Measurements from ENCODE around the gene EIF3L.
A peak's percentile ranks its signal among the peaks of the same experiment; 100 is the strongest.

EIF3L gene

DNA sequence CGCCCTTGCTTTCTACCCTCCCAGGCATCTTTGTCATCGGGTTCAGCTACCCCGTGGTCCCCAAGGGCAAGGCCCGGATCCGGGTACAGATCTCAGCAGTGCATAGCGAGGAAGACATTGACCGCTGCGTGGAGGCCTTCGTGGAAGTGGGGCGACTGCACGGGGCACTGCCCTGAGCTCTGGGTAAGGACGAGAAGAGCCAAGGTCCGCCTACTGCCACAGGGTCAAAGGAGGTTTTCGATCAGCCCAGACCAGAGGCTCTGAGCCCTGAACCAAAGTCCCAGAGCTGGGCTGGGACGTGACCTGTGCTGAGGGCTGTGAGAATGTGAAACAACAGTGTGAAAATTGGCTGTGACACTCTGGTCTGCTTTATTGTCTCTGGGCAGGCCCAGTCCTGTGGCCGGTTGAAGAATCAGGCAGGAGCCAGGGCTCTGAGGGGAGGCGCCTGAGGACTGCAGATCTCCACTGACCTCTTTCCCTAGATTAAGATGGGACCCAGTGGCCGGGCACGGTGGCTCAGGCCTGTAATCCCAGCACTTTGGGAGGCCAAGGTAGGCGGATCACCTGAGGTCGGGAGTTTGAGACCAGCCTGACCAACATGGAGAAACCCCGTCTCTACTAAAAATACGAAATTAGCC, 32.6 kb upstream of the EIF3L start:
- no peak overlapping the region for H3K23ac ChIP-seq (ENCODE audit: low read length in 2 of 2)

DNA sequence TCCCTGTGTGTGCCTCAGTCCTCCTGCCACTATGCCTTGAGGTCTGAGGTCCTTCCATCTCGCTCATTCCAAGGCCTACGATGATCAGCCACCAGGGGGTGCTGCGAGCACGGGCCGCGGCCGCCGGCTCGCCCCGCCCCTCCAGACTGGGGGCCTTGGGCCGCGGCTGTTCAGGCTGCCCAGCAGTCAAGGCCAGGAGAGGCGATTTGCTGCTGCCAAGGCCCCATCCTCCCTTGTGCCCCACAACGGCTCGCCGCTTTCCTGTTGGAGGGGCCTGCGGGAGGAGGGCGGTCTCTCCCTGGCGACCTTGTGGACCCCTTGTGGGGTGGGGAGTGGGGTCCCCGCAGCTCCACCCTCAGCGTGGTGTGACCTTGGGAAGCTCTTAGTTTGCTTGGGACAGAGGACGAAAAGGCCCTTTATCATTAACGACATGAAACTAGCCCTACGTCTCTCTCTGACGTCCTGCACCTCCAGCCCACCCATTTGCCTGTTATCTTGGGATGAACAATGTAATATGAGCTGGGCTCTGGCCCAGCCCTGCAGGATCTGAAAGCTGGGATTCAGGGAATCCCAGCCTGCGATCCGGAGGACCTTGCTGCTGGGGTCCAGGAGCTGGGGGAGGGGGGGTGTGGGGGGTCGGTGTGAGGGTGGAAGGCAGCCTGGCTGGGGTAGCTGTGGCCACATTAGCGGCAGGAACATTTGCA, 31.4 kb upstream of the EIF3L start:
- Histone ChIP-seq H3K4me2 (ENCODE audit: low read length, poor library complexity, severe bottlenecking) (peak overlapping the region; percentile 84), H3K18ac (ENCODE audit: low read depth in 1 of 2, low read length in 2 of 2) (peak overlapping the region; percentile 76 to 77), H2BK15ac (ENCODE audit: low read depth, poor library complexity, severe bottlenecking) (peak overlapping the region; percentile 90), H3K14ac (ENCODE audit: low read length in 2 of 2) (no peak overlapping the region), H3K36me3 (ENCODE audit: control insufficient read depth in 1 of 2, insufficient read depth in 2 of 2, low read depth in 1 of 2, low read length in 2 of 2) (peaks cover 13 to 35% of the 10 kb centered on the region in 2 experiments), H4K91ac (ENCODE audit: low read length) (no peak overlapping the region), H3K4me3 (ENCODE audit: insufficient read depth in 1 of 2, low read depth in 1 of 2, low read length in 2 of 2) (peak overlapping the region; percentile 41 to 65), H2AK5ac (ENCODE audit: low read length, severe bottlenecking) (no peak overlapping the region), H3K79me1 (replicated peaks; ENCODE audit: low read length, poor library complexity, severe bottlenecking) (no peaks in the 10 kb centered on the region), H4K8ac (ENCODE audit: low read length) (peak overlapping the region; percentile 89), H2BK12ac (ENCODE audit: low read length in 2 of 2) (peak overlapping the region; percentile 38 to 42), H2BK120ac (ENCODE audit: low read depth, low read length) (peak overlapping the region; percentile 27), H2BK5ac (ENCODE audit: low read depth, low read length, poor library complexity, severe bottlenecking) (no peak overlapping the region), H3K9me3 (ENCODE audit: control insufficient read depth, low read length) (no peaks in the 10 kb centered on the region), H3K4me1 (ENCODE audit: control insufficient read depth, insufficient read depth, low read depth, low read length) (peaks cover 18% of the 10 kb centered on the region), H2AFZ (ENCODE audit: low read depth, low read length) (peak overlapping the region; percentile 80), H3K4ac (ENCODE audit: low read depth in 1 of 2, low read length in 2 of 2) (peak overlapping the region; percentile 49 to 58), H3K27me3 (ENCODE audit: control insufficient read depth in 1 of 2, insufficient read depth in 1 of 2, low read length in 2 of 2) (peaks cover 25 to 34% of the 10 kb centered on the region in 2 experiments), H3K9ac (ENCODE audit: low read length) (peak overlapping the region; percentile 86), H3K23ac (ENCODE audit: low read length in 2 of 2) (no peak overlapping the region), H3K27ac (ENCODE audit: low read length, poor library complexity, severe bottlenecking) (peak overlapping the region; percentile 45)
- DNase-seq, result peak; percentile 84
- WGBS, result 4% methylated on average over 22 of the region's 29 CpGs

More for the DNA sequence above, 32.6 kb upstream of the EIF3L start:
- H3K4me3 ChIP-seq (ENCODE audit: insufficient read depth in 1 of 2, low read depth in 1 of 2, low read length in 2 of 2), result no peak overlapping the region
- H4K91ac ChIP-seq (ENCODE audit: low read length), result no peak overlapping the region
- no peaks in the 10 kb centered on the region for H3K9me3 ChIP-seq (ENCODE audit: control insufficient read depth, low read length)
- H3K18ac ChIP-seq (ENCODE audit: low read depth in 1 of 2, low read length in 2 of 2), result no peak overlapping the region
- H3K9ac ChIP-seq (ENCODE audit: low read length), result no peak overlapping the region
- no peak overlapping the region for H3K27ac ChIP-seq (ENCODE audit: low read length, poor library complexity, severe bottlenecking)
- peaks cover 14 to 23% of the 10 kb centered on the region in 2 experiments for H3K27me3 ChIP-seq (ENCODE audit: control insufficient read depth in 1 of 2, insufficient read depth in 1 of 2, low read length in 2 of 2)
- no peak overlapping the region for H2AK5ac ChIP-seq (ENCODE audit: low read length, severe bottlenecking)
- no peaks in the 10 kb centered on the region for H3K79me1 ChIP-seq (replicated peaks; ENCODE audit: low read length, poor library complexity, severe bottlenecking)
- no peak overlapping the region for H3K14ac ChIP-seq (ENCODE audit: low read length in 2 of 2)
- WGBS, result 96% methylated on average over 23 of the region's 23 CpGs
- no peak overlapping the region for H2BK15ac ChIP-seq (ENCODE audit: low read depth, poor library complexity, severe bottlenecking)
- no peak overlapping the region for H3K4ac ChIP-seq (ENCODE audit: low read depth in 1 of 2, low read length in 2 of 2)
- no peak overlapping the region for H4K8ac ChIP-seq (ENCODE audit: low read length)
- no peak overlapping the region for H2BK5ac ChIP-seq (ENCODE audit: low read depth, low read length, poor library complexity, severe bottlenecking)
- H2BK120ac ChIP-seq (ENCODE audit: low read depth, low read length), result no peak overlapping the region
- no peak overlapping the region for H2BK12ac ChIP-seq (ENCODE audit: low read length in 2 of 2)
- H3K36me3 ChIP-seq (ENCODE audit: control insufficient read depth in 1 of 2, insufficient read depth in 2 of 2, low read depth in 1 of 2, low read length in 2 of 2), result peaks cover 13 to 39% of the 10 kb centered on the region in 2 experiments
- no peak overlapping the region for H3K4me2 ChIP-seq (ENCODE audit: low read length, poor library complexity, severe bottlenecking)
- no peak for DNase-seq
- H3K4me1 ChIP-seq (ENCODE audit: control insufficient read depth, insufficient read depth, low read depth, low read length), result peaks cover 15% of the 10 kb centered on the region
- H2AFZ ChIP-seq (ENCODE audit: low read depth, low read length), result no peak overlapping the region

DNA sequence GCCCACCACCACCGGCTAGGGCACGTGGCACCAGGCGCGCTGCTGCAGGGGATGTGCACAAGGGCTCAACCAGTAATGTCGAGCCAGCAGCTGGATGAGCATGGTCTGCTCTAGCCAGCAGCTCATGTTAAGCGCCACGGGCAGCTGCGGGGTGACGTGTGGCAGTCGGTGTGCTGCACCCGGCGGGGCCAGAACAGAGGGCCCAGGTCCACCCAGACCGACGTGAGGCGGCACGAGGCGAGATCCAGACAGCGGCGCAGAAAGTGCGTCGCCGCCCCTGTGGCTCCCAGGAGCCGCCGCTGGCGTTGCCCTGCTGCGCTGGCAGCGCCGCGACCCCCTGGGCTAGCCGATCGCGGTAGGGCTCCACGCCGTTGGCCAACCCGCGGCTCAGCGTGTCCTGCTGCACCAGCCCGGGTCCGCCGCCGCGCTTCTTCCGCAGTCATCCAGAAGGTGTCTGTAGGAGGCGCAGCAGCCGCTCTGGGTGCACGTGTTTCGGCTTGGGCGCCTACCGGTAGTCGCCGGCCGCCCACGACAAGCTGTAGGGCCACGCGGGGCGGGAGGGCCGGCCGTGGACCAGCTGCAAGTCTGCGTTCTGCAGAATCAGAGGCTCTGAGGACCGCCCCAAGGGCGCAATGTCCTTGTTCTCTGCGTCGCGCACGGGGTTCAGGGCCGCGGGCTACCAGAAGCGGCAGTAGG, 30.7 kb upstream of the EIF3L start:
- Histone ChIP-seq H3K9me3 (ENCODE audit: control insufficient read depth, low read length) (no peaks in the 10 kb centered on the region), H3K18ac (ENCODE audit: low read depth in 1 of 2, low read length in 2 of 2) (peak overlapping the region; percentile 4 to 29), H2AK5ac (ENCODE audit: low read length, severe bottlenecking) (no peak overlapping the region), H3K4me3 (ENCODE audit: insufficient read depth in 1 of 2, low read depth in 1 of 2, low read length in 2 of 2) (peak overlapping the region; percentile 17 to 64), H3K27ac (ENCODE audit: low read length, poor library complexity, severe bottlenecking) (no peak overlapping the region), H2BK5ac (ENCODE audit: low read depth, low read length, poor library complexity, severe bottlenecking) (no peak overlapping the region), H4K8ac (ENCODE audit: low read length) (peak overlapping the region; percentile 89), H3K79me1 (replicated peaks; ENCODE audit: low read length, poor library complexity, severe bottlenecking) (no peaks in the 10 kb centered on the region), H2AFZ (ENCODE audit: low read depth, low read length) (peak overlapping the region; percentile 68), H2BK15ac (ENCODE audit: low read depth, poor library complexity, severe bottlenecking) (no peak overlapping the region), H2BK120ac (ENCODE audit: low read depth, low read length) (no peak overlapping the region), H3K4me2 (ENCODE audit: low read length, poor library complexity, severe bottlenecking) (peak overlapping the region; percentile 84), H3K14ac (ENCODE audit: low read length in 2 of 2) (peak overlapping the region in 1 of 2 experiments; percentile 76), H4K91ac (ENCODE audit: low read length) (peak overlapping the region; percentile 70), H3K9ac (ENCODE audit: low read length) (peak overlapping the region; percentile 22), H3K4me1 (ENCODE audit: control insufficient read depth, insufficient read depth, low read depth, low read length) (peaks cover 18% of the 10 kb centered on the region), H3K4ac (ENCODE audit: low read depth in 1 of 2, low read length in 2 of 2) (peak overlapping the region in 1 of 2 experiments; percentile 1), H3K27me3 (ENCODE audit: control insufficient read depth in 1 of 2, insufficient read depth in 1 of 2, low read length in 2 of 2) (peaks cover 32 to 41% of the 10 kb centered on the region in 2 experiments), H3K36me3 (ENCODE audit: control insufficient read depth in 1 of 2, insufficient read depth in 2 of 2, low read depth in 1 of 2, low read length in 2 of 2) (peaks cover 9 to 28% of the 10 kb centered on the region in 2 experiments), H3K23ac (ENCODE audit: low read length in 2 of 2) (peak overlapping the region in 1 of 2 experiments; percentile 70), H2BK12ac (ENCODE audit: low read length in 2 of 2) (peak overlapping the region in 1 of 2 experiments; percentile 48)
- 8% methylated on average over 62 of the region's 68 CpGs for WGBS
- DNase-seq, result peak; percentile 62

GRCh38 chr22:37819105-37819433, 30.1 kb upstream of the EIF3L start:
- Histone ChIP-seq H3K4me2 (ENCODE audit: low read length, poor library complexity, severe bottlenecking) (peak overlapping the region; percentile 84), H4K8ac (ENCODE audit: low read length) (no peak overlapping the region), H2BK15ac (ENCODE audit: low read depth, poor library complexity, severe bottlenecking) (no peak overlapping the region), H3K9ac (ENCODE audit: low read length) (peak overlapping the region; percentile 22), H3K9me3 (ENCODE audit: control insufficient read depth, low read length) (no peaks in the 10 kb centered on the region), H3K79me1 (replicated peaks; ENCODE audit: low read length, poor library complexity, severe bottlenecking) (no peaks in the 10 kb centered on the region), H3K27ac (ENCODE audit: low read length, poor library complexity, severe bottlenecking) (no peak overlapping the region), H2AK5ac (ENCODE audit: low read length, severe bottlenecking) (no peak overlapping the region), H2BK5ac (ENCODE audit: low read depth, low read length, poor library complexity, severe bottlenecking) (no peak overlapping the region), H4K91ac (ENCODE audit: low read length) (no peak overlapping the region), H3K27me3 (ENCODE audit: control insufficient read depth in 1 of 2, insufficient read depth in 1 of 2, low read length in 2 of 2) (peaks cover 37 to 45% of the 10 kb centered on the region in 2 experiments), H3K4ac (ENCODE audit: low read depth in 1 of 2, low read length in 2 of 2) (no peak overlapping the region), H2AFZ (ENCODE audit: low read depth, low read length) (peak overlapping the region; percentile 68), H2BK120ac (ENCODE audit: low read depth, low read length) (no peak overlapping the region), H3K4me3 (ENCODE audit: insufficient read depth in 1 of 2, low read depth in 1 of 2, low read length in 2 of 2) (peak overlapping the region; percentile 0 to 64), H3K14ac (ENCODE audit: low read length in 2 of 2) (peak overlapping the region in 1 of 2 experiments; percentile 62), H3K36me3 (ENCODE audit: control insufficient read depth in 1 of 2, insufficient read depth in 2 of 2, low read depth in 1 of 2, low read length in 2 of 2) (peaks cover 9 to 25% of the 10 kb centered on the region in 2 experiments), H2BK12ac (ENCODE audit: low read length in 2 of 2) (no peak overlapping the region), H3K18ac (ENCODE audit: low read depth in 1 of 2, low read length in 2 of 2) (peak overlapping the region in 1 of 2 experiments; percentile 4), H3K23ac (ENCODE audit: low read length in 2 of 2) (peak overlapping the region in 1 of 2 experiments; percentile 37), H3K4me1 (ENCODE audit: control insufficient read depth, insufficient read depth, low read depth, low read length) (peaks cover 18% of the 10 kb centered on the region)
- DNase-seq, result no peak
- WGBS, result 46% methylated on average over 14 of the region's 14 CpGs
